Stimulated activated CD8-positive, alpha-beta memory T cell treated with anti-CD3 and anti-CD28 coated beads, Interleukin-4, amount 100 ng/mL, for 24 hours (primary cell): Measurements from ENCODE around the gene SOX13.

Experiments used
- DNase-seq: peaks from one replicate; pipeline ENCODE4 v3.0.0-alpha.2; 2020; ENCODE audit warnings: low read depth

SOX13 gene

DNA sequence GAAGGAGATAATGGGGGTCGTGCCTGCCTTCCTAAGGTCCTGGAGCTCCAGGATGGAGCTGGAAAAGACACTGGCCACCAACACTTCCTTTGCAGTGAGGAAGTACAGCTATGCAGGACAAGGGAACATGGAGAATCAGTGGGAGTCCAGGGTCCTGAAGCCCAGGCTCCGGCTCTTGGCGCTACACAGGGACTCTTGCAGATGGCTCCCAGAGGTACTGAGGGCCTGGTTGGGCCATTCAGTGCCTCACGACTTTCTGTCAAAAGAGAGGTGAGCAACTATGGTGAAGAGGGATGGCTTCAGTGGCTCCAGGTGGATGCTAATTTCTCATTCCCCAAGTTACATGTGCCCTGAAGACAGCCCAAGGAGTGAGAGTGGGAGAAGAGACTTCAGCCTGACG, 80.8 kb downstream of the SOX13 start:
- no peak for DNase-seq

DNA sequence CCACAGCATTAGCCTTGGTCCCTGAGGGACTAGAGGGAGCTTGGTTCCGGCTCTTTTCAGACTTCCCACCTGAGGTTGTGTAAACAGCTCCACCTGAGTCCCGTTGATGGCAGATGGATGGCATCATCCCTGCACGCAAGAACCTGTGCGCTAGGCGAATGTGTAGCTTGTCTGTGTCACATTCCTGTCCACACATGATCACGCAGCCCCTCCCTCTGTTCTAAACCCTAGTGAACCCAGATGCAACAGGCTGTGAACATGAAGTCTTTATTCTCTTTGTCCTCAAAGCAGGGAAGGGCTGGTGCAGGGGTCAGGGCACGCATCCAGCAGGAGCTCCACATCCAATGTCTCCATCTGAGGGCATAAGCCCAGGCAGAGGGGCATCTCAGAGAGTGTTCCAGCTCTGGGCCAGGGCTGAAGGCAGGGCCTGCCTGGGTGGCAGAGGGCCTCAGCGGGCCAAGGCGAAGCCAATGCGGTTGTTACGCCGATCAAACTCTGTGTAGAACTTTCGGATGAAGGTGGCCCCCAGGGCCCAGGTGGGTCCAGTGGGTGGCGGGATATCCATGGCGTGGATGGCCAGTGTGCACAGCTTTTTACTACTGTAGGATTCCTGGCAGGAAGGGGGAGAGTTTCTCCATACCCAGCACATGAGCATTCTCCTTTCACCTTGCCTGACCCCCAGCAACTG, 81.8 kb downstream of the SOX13 start:
- no peak for DNase-seq

DNA sequence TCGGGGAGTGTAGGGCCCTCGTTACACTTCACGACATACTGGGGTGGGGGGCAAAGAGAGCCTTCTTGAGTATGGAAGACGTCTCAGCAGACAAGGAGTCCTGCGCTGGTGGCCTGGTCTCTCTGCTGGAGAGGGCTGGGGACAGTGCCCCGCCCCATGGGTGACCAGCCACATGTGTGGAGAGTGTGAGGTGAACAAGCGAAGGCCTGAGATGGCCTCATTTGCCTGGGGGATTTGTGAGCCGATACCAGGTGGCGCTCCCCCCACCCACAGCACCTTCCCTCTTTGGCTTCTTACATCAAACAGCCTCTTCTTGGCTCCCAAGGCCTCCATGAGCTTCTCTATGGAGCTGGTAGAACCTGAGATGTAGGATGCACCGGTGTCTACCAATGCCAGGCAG, 83.0 kb downstream of the SOX13 start:
- DNase-seq: no peak

DNA sequence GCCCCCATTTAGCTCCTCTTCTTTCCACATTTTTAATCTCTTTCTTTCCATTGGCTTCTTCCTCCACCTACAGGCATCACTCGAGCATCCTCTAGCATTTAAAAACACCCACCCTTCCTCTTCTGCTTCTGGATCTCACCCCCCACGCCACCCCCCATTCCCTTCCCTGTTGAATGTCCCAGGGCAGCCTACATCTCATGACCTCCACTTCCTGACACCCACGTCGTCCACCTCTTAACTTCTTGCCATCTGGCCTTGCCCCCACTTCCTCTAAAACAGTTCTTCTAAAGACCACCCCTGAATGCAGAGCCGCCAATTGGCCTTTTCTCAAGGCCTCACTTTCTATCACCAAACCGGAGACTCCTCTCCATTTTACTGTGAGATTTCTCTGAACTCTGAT, 85.0 kb downstream of the SOX13 start:
- DNase-seq: no peak

DNA sequence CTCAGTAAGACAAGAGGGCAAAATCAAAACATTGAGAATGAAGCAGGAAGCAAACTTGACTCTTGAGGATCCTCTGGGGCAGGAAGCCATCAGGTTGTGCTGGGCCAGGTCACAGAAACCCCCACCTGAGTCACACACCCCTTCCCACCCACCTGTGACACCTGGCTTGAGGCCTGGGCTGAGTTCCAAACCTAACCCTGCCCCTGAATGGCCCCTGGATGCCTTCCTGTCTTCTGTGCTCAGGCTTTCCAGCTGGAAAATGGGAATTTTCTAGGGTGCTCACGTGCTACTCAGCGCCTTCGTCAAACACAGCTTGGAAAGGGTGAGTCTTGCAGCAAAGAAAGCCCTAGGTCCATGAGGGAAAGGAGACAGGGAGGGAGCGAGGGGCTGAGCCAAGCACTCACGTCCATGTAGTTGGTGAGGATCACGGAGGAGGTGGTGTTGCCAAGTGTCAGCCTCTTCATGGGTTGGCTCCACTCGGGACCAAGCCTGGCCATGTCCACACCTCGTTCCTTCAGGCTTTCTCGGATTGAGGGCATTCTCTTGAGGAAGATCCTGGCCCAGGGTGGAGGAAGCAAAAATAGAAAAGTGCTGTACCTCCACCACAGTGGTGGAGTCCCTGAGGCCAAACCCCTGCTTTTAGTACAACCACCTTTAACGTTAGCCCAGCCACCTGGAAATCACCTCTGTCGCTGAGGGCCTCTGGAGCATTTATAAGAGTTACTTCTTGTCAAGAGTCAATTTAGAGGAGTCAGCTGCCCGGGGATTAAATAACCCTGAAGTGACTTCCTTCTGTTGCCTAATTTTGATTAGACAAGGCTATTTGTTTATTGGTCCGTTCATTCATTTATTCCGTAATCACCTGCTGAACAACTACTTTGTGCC, 88.9 kb downstream of the SOX13 start:
- DNase-seq: no peak

DNA sequence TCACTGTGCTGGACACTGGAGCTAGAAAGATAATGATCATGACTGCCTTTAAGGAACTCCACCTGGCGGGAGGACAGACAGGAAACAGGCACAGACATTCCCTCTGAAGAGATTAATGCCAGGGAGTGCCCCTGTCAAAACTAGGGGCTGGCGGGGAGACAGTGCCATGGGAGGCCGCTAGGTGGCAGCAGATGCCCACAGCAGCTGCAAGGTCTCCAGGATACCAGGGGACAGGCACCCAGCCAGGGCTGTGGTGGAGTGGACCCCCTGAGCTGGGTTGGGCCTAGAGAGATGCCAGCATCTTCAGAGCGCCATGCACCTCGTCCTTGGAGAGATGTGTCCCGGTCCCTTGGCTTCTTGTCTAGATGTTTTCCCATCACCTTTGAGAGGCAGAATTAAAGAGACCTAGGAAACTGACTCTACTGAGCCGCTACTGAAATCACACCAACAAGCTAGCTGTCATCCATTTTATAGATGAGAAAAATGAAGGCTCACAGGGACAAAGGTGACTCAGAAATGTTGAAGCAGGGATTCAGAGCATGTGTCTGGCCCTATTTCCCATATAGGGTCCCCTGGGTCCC, 89.7 kb downstream of the SOX13 start:
- peak; percentile 72 for DNase-seq

DNA sequence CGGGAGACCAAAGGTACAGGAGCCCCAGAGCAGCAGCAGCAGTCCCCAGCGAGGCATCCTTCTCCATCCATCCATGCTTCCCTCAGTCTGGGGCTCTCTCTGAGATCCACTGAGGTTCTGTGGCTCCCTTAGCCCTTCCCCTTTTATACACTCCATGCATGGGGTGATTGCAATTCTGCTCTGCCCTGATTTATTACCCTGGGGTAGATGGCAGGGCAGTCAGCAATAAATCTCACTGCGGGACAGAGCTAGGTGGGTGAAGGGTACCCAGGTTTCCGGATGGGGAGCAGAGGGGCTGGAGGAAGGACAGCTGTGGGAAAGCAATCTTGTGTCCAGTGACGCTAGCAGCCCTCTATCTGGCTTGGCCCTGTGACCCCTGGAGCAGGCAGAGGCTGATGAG, 93.3 kb downstream of the SOX13 start, which contains the start of gene REN:
Gene REN (minus strand): TSS at position 119 of the 400 bp plus-strand sequence. CDS start 44 bp downstream, at position 75.
- no peak for DNase-seq

DNA sequence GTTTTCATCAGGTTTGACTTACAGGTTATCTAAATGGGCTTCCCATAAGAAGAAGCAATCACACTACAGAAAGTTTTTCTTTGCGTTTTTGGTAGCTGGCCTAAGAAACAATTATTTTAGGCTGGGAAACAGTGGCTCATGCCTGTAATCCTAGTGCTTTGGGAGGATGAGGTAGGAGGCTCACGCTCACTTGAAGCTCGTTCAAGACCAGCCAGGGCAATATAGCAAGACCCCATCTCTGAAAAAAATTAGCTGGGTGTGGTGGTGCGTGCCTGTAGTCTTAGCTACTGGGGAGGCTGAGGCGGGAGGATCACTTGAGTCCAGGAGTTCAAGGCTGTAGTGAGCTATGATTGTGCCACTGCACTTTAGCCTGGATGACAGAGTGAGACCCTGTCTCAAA, 94.8 kb downstream of the SOX13 start:
- no peak for DNase-seq

DNA sequence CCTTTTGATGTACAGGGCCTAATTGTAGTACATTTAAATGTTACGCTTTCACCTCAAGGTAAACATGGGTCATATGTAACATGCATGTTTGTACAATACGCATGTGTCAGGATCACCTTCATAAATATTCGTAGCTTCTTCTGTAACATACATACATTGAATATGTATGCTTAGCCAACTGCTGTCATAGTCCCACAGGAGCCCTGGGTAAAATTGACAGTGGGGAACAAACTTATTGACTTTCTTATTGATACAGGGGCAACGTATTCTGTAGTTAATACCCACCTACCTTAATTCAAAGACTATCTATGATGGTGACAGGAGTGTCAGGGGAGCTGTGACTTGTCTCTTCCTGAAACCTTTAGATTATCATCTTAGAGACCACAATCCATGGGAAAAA, 96.9 kb downstream of the SOX13 start:
- DNase-seq: no peak

DNA sequence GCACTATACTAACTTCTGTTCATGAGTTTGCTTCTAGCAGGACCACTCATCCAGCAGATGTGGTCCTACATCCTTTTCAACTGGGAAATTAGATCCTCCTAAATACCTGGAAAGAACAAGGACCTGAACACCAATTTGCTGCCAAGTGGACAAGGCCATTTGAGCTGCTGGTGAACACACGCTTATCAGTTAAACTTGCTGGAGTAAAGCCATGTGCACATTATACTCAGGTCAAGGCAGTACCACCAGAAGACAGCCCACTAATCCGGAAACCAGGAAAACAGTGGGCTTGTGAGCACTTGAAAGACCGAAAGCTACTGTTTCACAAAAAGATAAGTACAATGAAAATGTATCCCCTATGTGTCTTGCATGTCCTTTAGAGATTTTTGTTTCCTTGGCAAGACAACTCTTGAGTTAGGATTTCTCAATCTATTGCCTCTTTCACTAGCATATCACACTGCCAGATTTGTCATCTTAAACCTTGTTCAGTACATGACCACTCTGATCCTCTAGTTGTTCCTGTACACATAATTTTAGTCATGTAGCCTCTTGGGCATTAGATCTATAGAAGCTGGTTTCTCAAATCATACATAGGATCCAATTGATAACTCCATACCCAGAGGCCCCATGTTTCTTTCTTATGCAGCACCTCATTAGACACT, 97.7 kb downstream of the SOX13 start:
- DNase-seq: no peak

DNA sequence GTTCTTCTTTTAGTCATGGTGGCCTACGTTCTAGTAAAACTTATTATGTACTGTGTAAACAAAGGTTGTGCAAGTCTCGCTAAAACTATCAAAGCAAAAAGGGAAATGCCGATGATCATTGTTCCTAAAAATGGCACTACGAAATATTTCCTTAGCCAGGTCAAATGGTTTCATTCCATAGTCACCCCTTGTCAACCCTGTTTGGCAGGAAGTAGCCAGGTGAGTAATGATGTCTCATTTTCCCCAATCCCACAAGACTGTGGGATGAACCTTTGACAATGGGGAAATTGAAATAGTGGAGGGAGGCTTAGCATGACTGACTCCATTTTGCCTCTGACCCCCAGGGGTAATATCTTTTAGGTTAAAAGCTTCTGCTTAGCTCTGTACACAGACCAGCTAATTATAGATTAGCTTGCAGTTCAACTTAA, 98.8 kb downstream of the SOX13 start:
- DNase-seq: no peak

DNA sequence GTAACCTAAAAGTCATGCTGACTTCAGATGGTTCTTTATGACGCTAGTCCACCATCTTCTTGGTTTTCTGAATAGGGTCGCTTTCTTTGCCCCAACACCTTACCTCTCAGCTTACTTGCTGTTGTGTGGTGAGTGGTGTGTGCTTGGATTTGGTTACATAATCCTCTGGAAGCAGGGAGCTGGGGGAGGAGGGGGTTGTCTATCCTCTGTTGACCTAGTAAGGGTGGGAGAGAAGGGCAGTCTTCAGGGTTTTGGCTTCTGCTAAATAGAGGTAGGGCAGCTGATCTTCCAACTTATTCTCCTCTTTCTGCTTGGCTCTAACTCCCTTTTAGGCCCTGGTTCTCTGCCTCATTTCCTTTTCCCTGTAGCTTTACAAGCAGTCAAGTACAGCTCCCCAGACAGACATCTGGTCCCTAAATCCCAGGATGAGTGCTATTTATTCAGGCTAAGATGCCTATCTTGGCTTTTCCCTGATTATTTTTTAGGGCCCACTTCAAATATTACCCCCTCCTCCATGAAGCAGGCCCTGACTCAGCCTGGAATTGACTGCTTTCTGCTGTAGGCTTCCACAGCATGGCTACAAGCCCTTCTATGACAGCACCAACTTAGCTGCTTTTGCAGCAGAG, 99.6 kb downstream of the SOX13 start:
- no peak for DNase-seq

DNA sequence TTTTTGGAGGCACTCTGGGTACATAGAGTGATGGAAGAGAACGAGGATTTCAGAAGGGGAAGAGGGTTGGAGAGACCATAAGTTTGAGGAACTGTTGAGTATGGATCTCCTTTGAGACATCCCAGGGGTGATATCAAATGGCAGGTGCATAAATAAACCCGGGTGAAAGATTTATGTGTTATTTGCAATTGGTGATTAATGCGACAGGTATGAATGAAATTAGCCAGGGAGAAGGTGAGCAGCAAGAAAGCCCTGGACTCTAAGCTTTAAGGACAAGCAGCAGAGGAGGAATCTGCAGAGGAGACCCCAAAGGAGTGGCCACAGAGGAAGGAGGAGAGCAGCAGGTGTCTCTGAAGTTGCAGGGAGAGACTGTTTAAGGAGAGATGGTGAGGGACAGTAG, 102.0 kb downstream of the SOX13 start:
- no peak for DNase-seq

DNA sequence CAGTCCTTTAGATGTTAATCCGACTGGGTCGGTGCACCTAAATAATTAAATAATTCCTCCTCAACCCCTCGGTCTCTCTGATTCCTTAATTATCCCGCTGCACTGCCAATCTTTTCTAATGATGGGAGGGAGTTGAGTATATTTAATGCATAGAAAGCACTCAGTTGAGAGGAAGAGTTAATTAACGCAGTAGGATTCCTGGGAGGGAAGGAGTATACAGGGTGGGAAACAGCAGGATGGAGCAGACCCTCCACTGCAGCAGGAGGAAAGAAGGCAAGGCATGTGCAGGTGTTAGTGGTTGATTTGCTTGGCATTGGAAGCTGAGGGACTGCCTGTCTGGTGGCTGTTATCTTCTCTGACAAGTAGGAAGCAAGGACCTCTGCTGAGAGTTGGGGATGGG, 103.1 kb downstream of the SOX13 start:
- no peak for DNase-seq

DNA sequence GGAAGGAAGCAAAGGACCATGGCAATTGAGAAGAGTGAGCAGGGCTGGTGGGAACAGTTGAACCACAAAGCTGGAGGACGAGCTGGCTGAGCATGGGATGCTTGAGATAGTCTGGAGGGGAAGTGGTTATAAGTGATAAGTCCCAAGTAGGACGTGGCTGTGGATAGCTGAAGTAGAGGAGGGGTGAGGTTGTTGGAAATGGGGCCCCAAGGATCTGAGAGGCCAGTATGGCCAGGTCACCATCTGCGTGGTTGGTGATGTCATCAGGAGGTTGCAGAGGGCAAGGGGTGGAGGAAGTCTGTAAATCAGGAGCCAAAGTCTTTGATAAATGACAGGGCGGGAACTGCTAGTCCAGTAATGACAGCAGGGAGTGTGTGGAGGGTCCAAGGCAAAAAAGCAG, 104.2 kb downstream of the SOX13 start:
- no peak for DNase-seq
